SH-SY5Y (cell line): ENCODE data around the gene SOWAHC.
A peak's percentile ranks its signal among the peaks of the same experiment; 100 is the strongest.

Source experiments
- GATA2 ChIP-seq: IDR thresholded peaks from 2 replicates; pipeline ENCODE4 v1.6.1; 2011; ENCODE audit warnings: mild to moderate bottlenecking, low read depth, low read length
- GATA3 ChIP-seq: IDR thresholded peaks from 2 replicates; pipeline ENCODE4 v1.6.1; 2011; ENCODE audit warnings: low read depth, mild to moderate bottlenecking, low read length, moderate library complexity

GRCh38 chr2:109595644-109596043, 18.5 kb upstream of the SOWAHC start:
- TF ChIP-seq GATA2 (peak; percentile 69; the same call in 1 of the 2 replicates), GATA3 (peak; percentile 37; the same call in 1 of the 2 replicates)
